ENCODE measurements around the gene BTBD1.

The BTBD1 gene

GRCh38 chr15:82999905-83000671 lies 67.0 kb downstream of the BTBD1 start:
- H3K4me3 ChIP-seq (ENCODE audit: low read depth, low read length) = peak overlapping the region; percentile 46
- peak; percentile 28; the same call in 1 of the 2 replicates for TF ChIP-seq CTCF (IDR thresholded peaks at IDR 0.05; ENCODE audit: low read depth, low read length)

- no peak for TF ChIP-seq CTCF (IDR thresholded peaks at IDR 0.05; ENCODE audit: low read depth, low read length)
- no peak overlapping the region for H3K4me3 ChIP-seq (ENCODE audit: low read depth, low read length)
Observed at GRCh38 chr15:82999426-82999825, 67.6 kb downstream of the BTBD1 start.

GRCh38 chr15:82995938-82996337 lies 71.1 kb downstream of the BTBD1 start:
- H3K4me3 ChIP-seq (ENCODE audit: low read depth, low read length) = no peak overlapping the region
- no peak for TF ChIP-seq CTCF (IDR thresholded peaks at IDR 0.05; ENCODE audit: low read depth, low read length)

- no peak for TF ChIP-seq CTCF (IDR thresholded peaks at IDR 0.05; ENCODE audit: low read depth, low read length)
- no peak overlapping the region for H3K4me3 ChIP-seq (ENCODE audit: low read depth, low read length)
Observed at GRCh38 chr15:82995076-82995475, 72.0 kb downstream of the BTBD1 start.

- H3K4me3 ChIP-seq (ENCODE audit: low read depth, low read length) = no peak overlapping the region
- no peak for TF ChIP-seq CTCF (IDR thresholded peaks at IDR 0.05; ENCODE audit: low read depth, low read length)
Observed at GRCh38 chr15:82993144-82993543, 73.9 kb downstream of the BTBD1 start.

GRCh38 chr15:82992436-82992998 lies 74.5 kb downstream of the BTBD1 start:
- no peak overlapping the region for H3K4me3 ChIP-seq (ENCODE audit: low read depth, low read length)
- TF ChIP-seq CTCF (IDR thresholded peaks at IDR 0.05; ENCODE audit: low read depth, low read length) = no peak

GRCh38 chr15:82986442-82986780 lies 80.6 kb downstream of the BTBD1 start:
- H3K4me3 ChIP-seq (ENCODE audit: low read depth, low read length) = peak overlapping the region; percentile 98
- no peak for TF ChIP-seq CTCF (IDR thresholded peaks at IDR 0.05; ENCODE audit: low read depth, low read length)
